K562 treated with DMSO at 1 percent for 12 hours (cell line): ENCODE results near the gene TARM1. TPM values are rescaled to one million over a fixed set of nuclear protein-coding genes. Genes with fewer than 3 reads are reported as not detected.

Experiments used
- total RNA-seq: library from RNA; unstranded; fragments of 300-600 nt; gene quantifications from 2 replicates; pipeline ENCODE4 v1.2.3, GENCODE V29; 2022; ENCODE audit not compliant: insufficient read depth

TARM1 gene
- not detected in 2 replicates for total RNA-seq

GRCh38 chr19:54081032-54081431 is at the start of gene TARM1:
Gene TARM1 (minus strand): TSS chr19:54081365. CDS start chr19:54081340, 25 bp downstream.

DNA sequence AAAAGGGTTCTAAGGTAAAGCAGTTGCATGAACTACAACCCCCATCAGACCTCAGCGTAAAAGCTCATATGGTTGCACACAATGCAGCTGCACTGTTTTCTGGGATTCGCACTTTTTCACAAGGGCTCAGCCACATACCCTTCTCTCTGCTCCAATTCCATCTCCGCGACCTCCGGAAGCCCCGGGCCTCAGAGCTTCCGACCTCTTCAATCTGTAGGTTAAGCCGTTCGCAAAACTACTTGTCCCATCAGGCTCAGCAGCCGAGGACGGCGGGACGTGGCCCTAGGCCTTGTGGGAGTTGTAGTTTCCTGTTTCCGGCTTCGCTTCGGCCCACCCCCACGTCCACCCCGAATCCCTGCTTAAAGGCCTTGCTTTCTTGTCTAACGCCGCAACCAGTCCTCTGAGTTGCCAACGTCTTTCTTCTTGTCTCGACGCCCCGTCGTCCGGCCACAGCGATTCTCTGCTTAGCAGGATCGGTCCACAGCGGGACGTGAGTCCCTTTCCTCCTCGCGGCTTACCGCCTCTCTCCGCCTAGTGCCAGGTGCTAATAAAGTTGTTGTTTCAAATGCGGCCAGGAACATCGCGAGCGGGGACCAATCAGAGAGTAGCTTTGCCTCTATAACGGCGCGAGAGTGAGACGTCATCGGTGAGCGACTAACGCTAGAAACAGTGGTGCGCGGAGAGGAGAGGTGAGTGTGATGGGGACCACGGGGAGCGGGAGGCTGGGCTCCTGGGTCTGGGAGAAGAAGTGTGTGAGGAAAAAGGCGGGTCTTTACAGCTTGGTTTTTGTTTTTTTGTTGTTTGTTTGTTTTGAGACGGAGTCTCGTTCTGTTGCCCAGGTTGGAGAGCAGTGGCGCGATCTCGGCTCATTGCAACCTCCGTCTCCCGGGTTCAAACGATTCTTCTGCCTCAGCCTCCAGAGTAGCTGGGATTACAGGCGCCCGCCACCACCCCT is 34.2 kb upstream of the TARM1 start, which contains the start of the genes PRPF31 and TFPT:
Gene PRPF31, plus strand, starts transcription at position 646 of the 955 bp plus-strand sequence. CDS start 2,525 bp downstream, outside the sequence.
Gene TFPT, minus strand, starts transcription at position 549 of the 955 bp plus-strand sequence. Its CDS starts 388 bp downstream, at position 161.

GRCh38 chr19:54102421-54103169 is 21.4 kb upstream of the TARM1 start, which contains the start of gene NDUFA3:
Gene NDUFA3 (plus strand): TSS chr19:54102855. CDS start chr19:54102879, 24 bp downstream.

GRCh38 chr19:54100561-54100960 is 19.4 kb upstream of the TARM1 start, which contains the start of gene OSCAR:
Gene OSCAR (minus strand): TSS chr19:54100803. CDS start chr19:54100792, 11 bp downstream.

GRCh38 chr19:54063350-54064116 is 17.6 kb downstream of the TARM1 start, which contains the start of gene VSTM1:
Gene VSTM1 (minus strand): TSS chr19:54063897. CDS start chr19:54063777, 120 bp downstream.

Other genes with a start within 250 kb of the TARM1 start
- 16.5 and 32.0 TPM in 2 replicates for gene MYADM, start 213.5 kb downstream of the TARM1 start, total RNA-seq
- gene PRKCG, start 199.2 kb downstream of the TARM1 start, total RNA-seq = not detected in 2 replicates
- gene CACNG7, start 172.1 kb downstream of the TARM1 start, total RNA-seq = not detected in 2 replicates
- not detected in 2 replicates for gene CACNG8, start 118.4 kb downstream of the TARM1 start, total RNA-seq
- not detected in 2 replicates for gene CACNG6, start 89.7 kb downstream of the TARM1 start, total RNA-seq
- gene VSTM1, start 17.5 kb downstream of the TARM1 start, total RNA-seq = not detected in 2 replicates
- gene OSCAR, start 19.4 kb upstream of the TARM1 start, total RNA-seq = 0.81 and 2.3 TPM in 2 replicates
- gene NDUFA3, start 21.5 kb upstream of the TARM1 start, total RNA-seq = 99.7 and 108 TPM in 2 replicates
- 6.7 and 10.4 TPM in 2 replicates for gene TFPT, start 34.3 kb upstream of the TARM1 start, total RNA-seq
- 63.2 and 71.2 TPM in 2 replicates for gene PRPF31, start 34.4 kb upstream of the TARM1 start, total RNA-seq
- 34.4 and 66.8 TPM in 2 replicates for gene CNOT3, start 56.4 kb upstream of the TARM1 start, total RNA-seq
- gene LENG1, start 78.4 kb upstream of the TARM1 start, total RNA-seq = 5.8 and 6.1 TPM in 2 replicates
- 7.6 TPM in 1 of 2 replicates, not detected in the other for gene TMC4, start 91.8 kb upstream of the TARM1 start, total RNA-seq
- gene MBOAT7, start 108.2 kb upstream of the TARM1 start, total RNA-seq = 154 and 235 TPM in 2 replicates
- 64.9 and 72.2 TPM in 2 replicates for gene TSEN34, start 109.9 kb upstream of the TARM1 start, total RNA-seq
- 5,624 and 9,005 TPM in 2 replicates for gene RPS9, start 119.5 kb upstream of the TARM1 start, total RNA-seq
- not detected in 2 replicates for gene LILRB3, start 141.6 kb upstream of the TARM1 start, total RNA-seq
- gene LILRA6, start 161.4 kb upstream of the TARM1 start, total RNA-seq = not detected in 2 replicates
- gene LILRB5, start 175.9 kb upstream of the TARM1 start, total RNA-seq = not detected in 2 replicates
- gene LILRB2, start 199.7 kb upstream of the TARM1 start, total RNA-seq = not detected in 2 replicates
- 0.86 TPM in 1 of 2 replicates, not detected in the other for gene LILRA5, start 231.8 kb upstream of the TARM1 start, total RNA-seq